HEK293 (cell line): Measurements from ENCODE around the gene CDKAL1.
A peak's percentile ranks its signal among the peaks of the same experiment; 100 is the strongest.

ENCODE experiments used
- CTCF ChIA-PET: fragments of 350-600 bp; formaldehyde crosslinking; extraction: SDS; loops from one replicate; lab custom pipeline; 2021; ENCODE audit warnings: antibody characterized with exemption; lab: Yijun Ruan, JAX
- POLR2A ChIA-PET: fragments of 300-600 bp; formaldehyde crosslinking; extraction: SDS; loops from one replicate; lab custom pipeline; 2020; ENCODE audit warnings: antibody characterized with exemption, inconsistent platforms; lab: Yijun Ruan, JAX
- H3K27ac ChIP-seq: fragments of 200-500 bp; sonication (Bioruptor generic); 2 replicates; pipeline ENCODE4 v1.5.1; 2014; ENCODE audit warnings: low read depth, low read length, control low read depth, inconsistent platforms; ENCODE audit errors: extremely low read depth
- H3K36me3 ChIP-seq, 2 experiments: fragments of 200-500 bp in 1 of 2; sonication (Bioruptor generic) in 1 of 2; 1 replicate in 1 of 2; 2 replicates in 1 of 2; pipeline ENCODE4 v1.5.1; 2014 to 2017; ENCODE audit warnings: inconsistent platforms in 2 of 2, low read length in 2 of 2; ENCODE audit not compliant: control insufficient read depth in 2 of 2, insufficient read depth in 1 of 2
- H3K4me1 ChIP-seq: fragments of 200-500 bp; sonication (Bioruptor generic); 2 replicates; pipeline ENCODE4 v1.5.1; 2014; ENCODE audit warnings: mild to moderate bottlenecking, low read length, inconsistent platforms; ENCODE audit not compliant: control insufficient read depth, insufficient read depth
- H3K4me3 ChIP-seq: 2 replicates; pipeline ENCODE4 v1.5.1; 2011; ENCODE audit warnings: low read depth, mild to moderate bottlenecking, control low read depth, low read length, moderate library complexity
- H3K9me3 ChIP-seq: fragments of 200-500 bp; sonication (Bioruptor generic); 2 replicates; pipeline ENCODE4 v1.5.1; 2014; ENCODE audit warnings: low read depth, low read length, inconsistent platforms; ENCODE audit not compliant: control insufficient read depth, insufficient read depth
- EGR2 ChIP-seq: fragments of 450-650 bp; formaldehyde crosslinking; IDR thresholded peaks from 2 replicates; pipeline ENCODE4 v1.5.1; 2016; ENCODE audit warnings: low read depth, missing biosample characterization, missing genetic modification characterization
- HOXA7 ChIP-seq: sonication (generic); formaldehyde crosslinking; IDR thresholded peaks from 2 replicates; pipeline ENCODE4 v1.8.1; 2022; ENCODE audit warnings: missing genetic modification reagents, borderline replicate concordance
- KLF8 ChIP-seq: fragments of 450-650 bp; formaldehyde crosslinking; IDR thresholded peaks from 2 replicates; pipeline ENCODE4 v1.5.1; 2016; ENCODE audit warnings: missing biosample characterization, missing genetic modification characterization
- PRDM1 ChIP-seq: fragments of 450-650 bp; formaldehyde crosslinking; IDR thresholded peaks from 2 replicates; pipeline ENCODE4; 2016; ENCODE audit warnings: missing biosample characterization, missing genetic modification characterization
- TRIM28 ChIP-seq: IDR thresholded peaks from 2 replicates; pipeline ENCODE4 v1.6.1; 2011; ENCODE audit warnings: low read length, control low read depth, borderline replicate concordance
- YY1 ChIP-seq: fragments of 450-650 bp; formaldehyde crosslinking; IDR thresholded peaks from 2 replicates; pipeline ENCODE4 v1.5.1; 2018; ENCODE audit warnings: missing biosample characterization, missing genetic modification characterization
- ZBTB7A ChIP-seq: fragments of 450-650 bp; formaldehyde crosslinking; IDR thresholded peaks from 2 replicates; pipeline ENCODE4 v1.5.1; 2016; ENCODE audit warnings: low read depth, missing biosample characterization, missing genetic modification characterization
- ZEB2 ChIP-seq: fragments of 450-650 bp; formaldehyde crosslinking; IDR thresholded peaks from 2 replicates; pipeline ENCODE4 v1.5.1; 2016; ENCODE audit warnings: missing biosample characterization, missing genetic modification characterization
- ZNF157 ChIP-seq: fragments of 450-650 bp; formaldehyde crosslinking; IDR thresholded peaks from 2 replicates; pipeline ENCODE4 v1.5.1; 2016; ENCODE audit warnings: missing biosample characterization, missing genetic modification characterization
- ZNF16 ChIP-seq: fragments of 450-650 bp; formaldehyde crosslinking; IDR thresholded peaks from 2 replicates; pipeline ENCODE4 v1.5.1; 2016; ENCODE audit warnings: low read depth, missing biosample characterization, missing genetic modification characterization
- ZNF23 ChIP-seq: fragments of 450-650 bp; formaldehyde crosslinking; IDR thresholded peaks from 2 replicates; pipeline ENCODE4 v1.5.1; 2016; ENCODE audit warnings: missing biosample characterization, missing genetic modification characterization, borderline replicate concordance
- ZNF248 ChIP-seq: fragments of 450-650 bp; formaldehyde crosslinking; IDR thresholded peaks from 2 replicates; pipeline ENCODE4 v1.5.1; 2017; ENCODE audit warnings: missing biosample characterization, missing genetic modification characterization
- ZNF341 ChIP-seq: fragments of 450-650 bp; formaldehyde crosslinking; IDR thresholded peaks from 2 replicates; pipeline ENCODE4; 2016; ENCODE audit warnings: low read depth, missing biosample characterization, missing genetic modification characterization
- ZNF350 ChIP-seq: fragments of 450-650 bp; formaldehyde crosslinking; IDR thresholded peaks from 2 replicates; pipeline ENCODE4 v1.5.0; 2017; ENCODE audit warnings: missing biosample characterization, mild to moderate bottlenecking, missing genetic modification characterization
- ZNF521 ChIP-seq: fragments of 450-650 bp; formaldehyde crosslinking; IDR thresholded peaks from 2 replicates; pipeline ENCODE4 v1.5.1; 2017; ENCODE audit warnings: missing biosample characterization, mild to moderate bottlenecking, missing genetic modification characterization
- ZNF629 ChIP-seq: fragments of 450-650 bp; formaldehyde crosslinking; IDR thresholded peaks from 2 replicates; pipeline ENCODE4 v1.5.1; 2017; ENCODE audit warnings: missing biosample characterization, missing genetic modification characterization
- ZNF777 ChIP-seq: fragments of 450-650 bp; formaldehyde crosslinking; IDR thresholded peaks from 2 replicates; pipeline ENCODE4 v1.5.1; 2017; ENCODE audit warnings: missing biosample characterization, missing genetic modification characterization, borderline replicate concordance
- ZNF792 ChIP-seq: fragments of 450-650 bp; formaldehyde crosslinking; IDR thresholded peaks from 2 replicates; pipeline ENCODE4 v1.5.1; 2016; ENCODE audit warnings: missing biosample characterization, missing genetic modification characterization
- ZNF837 ChIP-seq: fragments of 450-650 bp; formaldehyde crosslinking; IDR thresholded peaks from 2 replicates; pipeline ENCODE4 v1.5.1; 2016; ENCODE audit warnings: missing biosample characterization, missing genetic modification characterization
- TF ChIP-seq, protein P1 (sequence below): fragments of 450-650 bp; formaldehyde crosslinking; IDR thresholded peaks from 2 replicates; pipeline ENCODE4 v1.5.1; 2016; ENCODE audit warnings: missing biosample characterization, missing genetic modification characterization
- TF ChIP-seq, protein P2 (sequence below): fragments of 450-650 bp; IDR thresholded peaks from 2 replicates; pipeline ENCODE4 v1.5.1; 2018; ENCODE audit warnings: missing biosample characterization, mild to moderate bottlenecking, missing genetic modification characterization
- TF ChIP-seq, protein P3 (sequence below): fragments of 450-650 bp; formaldehyde crosslinking; IDR thresholded peaks from 2 replicates; pipeline ENCODE4 v1.5.1; 2016; ENCODE audit warnings: missing biosample characterization, missing genetic modification characterization
- TF ChIP-seq, protein P4 (sequence below): fragments of 450-650 bp; formaldehyde crosslinking; IDR thresholded peaks from 2 replicates; pipeline ENCODE4 v1.5.1; 2016; ENCODE audit warnings: missing biosample characterization, missing genetic modification characterization
- TF ChIP-seq, protein P5 (sequence below): fragments of 450-650 bp; formaldehyde crosslinking; IDR thresholded peaks from 2 replicates; pipeline ENCODE4 v1.5.1; 2016; ENCODE audit warnings: missing biosample characterization, missing genetic modification characterization

CDKAL1 gene

DNA sequence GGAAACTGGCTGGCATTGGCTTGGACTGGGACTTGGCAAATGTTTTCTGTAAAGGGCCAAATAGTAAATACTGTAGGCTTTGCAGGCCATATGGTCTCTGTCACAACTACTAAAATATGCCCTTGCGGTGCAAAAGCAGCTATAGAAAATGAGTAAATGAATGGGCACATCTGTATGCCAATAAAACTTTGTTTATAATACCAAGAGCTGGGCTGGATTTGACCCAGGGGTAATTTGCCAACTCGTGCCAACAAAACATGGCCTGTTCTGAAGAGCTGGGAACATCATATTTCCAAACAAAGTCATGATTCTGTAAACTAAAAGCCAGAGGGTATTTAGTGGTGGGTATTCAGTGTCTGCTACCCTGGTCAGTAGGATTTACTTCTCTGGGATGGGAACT lies 739.2 kb downstream of the CDKAL1 start (continued):
- TF ChIP-seq, protein P1, sequence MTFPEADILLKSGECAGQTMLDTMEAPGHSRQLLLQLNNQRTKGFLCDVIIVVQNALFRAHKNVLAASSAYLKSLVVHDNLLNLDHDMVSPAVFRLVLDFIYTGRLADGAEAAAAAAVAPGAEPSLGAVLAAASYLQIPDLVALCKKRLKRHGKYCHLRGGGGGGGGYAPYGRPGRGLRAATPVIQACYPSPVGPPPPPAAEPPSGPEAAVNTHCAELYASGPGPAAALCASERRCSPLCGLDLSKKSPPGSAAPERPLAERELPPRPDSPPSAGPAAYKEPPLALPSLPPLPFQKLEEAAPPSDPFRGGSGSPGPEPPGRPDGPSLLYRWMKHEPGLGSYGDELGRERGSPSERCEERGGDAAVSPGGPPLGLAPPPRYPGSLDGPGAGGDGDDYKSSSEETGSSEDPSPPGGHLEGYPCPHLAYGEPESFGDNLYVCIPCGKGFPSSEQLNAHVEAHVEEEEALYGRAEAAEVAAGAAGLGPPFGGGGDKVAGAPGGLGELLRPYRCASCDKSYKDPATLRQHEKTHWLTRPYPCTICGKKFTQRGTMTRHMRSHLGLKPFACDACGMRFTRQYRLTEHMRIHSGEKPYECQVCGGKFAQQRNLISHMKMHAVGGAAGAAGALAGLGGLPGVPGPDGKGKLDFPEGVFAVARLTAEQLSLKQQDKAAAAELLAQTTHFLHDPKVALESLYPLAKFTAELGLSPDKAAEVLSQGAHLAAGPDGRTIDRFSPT (tag by site-specific recombination): no peak
- TF ChIP-seq, protein P2, sequence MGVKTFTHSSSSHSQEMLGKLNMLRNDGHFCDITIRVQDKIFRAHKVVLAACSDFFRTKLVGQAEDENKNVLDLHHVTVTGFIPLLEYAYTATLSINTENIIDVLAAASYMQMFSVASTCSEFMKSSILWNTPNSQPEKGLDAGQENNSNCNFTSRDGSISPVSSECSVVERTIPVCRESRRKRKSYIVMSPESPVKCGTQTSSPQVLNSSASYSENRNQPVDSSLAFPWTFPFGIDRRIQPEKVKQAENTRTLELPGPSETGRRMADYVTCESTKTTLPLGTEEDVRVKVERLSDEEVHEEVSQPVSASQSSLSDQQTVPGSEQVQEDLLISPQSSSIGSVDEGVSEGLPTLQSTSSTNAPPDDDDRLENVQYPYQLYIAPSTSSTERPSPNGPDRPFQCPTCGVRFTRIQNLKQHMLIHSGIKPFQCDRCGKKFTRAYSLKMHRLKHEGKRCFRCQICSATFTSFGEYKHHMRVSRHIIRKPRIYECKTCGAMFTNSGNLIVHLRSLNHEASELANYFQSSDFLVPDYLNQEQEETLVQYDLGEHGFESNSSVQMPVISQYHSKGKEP: no peak
- TF ChIP-seq ZNF16 (tag by site-specific recombination): no peak

DNA sequence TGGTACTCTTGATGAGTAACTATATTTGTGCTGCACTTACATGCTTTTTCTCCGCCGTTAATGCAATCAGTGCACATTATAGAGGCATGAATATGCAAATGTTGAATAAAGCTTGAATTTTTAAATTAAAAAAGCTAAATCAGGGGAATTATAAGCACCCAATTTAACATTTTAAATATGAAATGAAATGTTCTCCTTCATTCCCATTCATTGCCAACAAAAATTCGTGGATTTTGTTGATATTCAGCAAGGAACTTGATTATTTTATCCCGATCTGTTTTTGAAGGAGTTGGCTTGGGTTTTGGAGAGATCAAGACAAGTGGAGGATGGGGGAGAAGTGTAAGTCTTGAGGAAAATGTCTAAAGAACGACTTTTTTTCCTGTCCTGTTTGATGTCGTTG lies 740.6 kb downstream of the CDKAL1 start:
- peaks cover 2% of the 10 kb centered on the region; the same call in 1 of the 2 replicates for H3K4me1 ChIP-seq
- CTCF ChIA-PET: interaction anchor here (0.5 to 0.6 kb wide), 2 partner anchors 16 to 223 kb away, joined by 3 to 5 read pairs; no protein-coding TSS in a partner anchor

DNA sequence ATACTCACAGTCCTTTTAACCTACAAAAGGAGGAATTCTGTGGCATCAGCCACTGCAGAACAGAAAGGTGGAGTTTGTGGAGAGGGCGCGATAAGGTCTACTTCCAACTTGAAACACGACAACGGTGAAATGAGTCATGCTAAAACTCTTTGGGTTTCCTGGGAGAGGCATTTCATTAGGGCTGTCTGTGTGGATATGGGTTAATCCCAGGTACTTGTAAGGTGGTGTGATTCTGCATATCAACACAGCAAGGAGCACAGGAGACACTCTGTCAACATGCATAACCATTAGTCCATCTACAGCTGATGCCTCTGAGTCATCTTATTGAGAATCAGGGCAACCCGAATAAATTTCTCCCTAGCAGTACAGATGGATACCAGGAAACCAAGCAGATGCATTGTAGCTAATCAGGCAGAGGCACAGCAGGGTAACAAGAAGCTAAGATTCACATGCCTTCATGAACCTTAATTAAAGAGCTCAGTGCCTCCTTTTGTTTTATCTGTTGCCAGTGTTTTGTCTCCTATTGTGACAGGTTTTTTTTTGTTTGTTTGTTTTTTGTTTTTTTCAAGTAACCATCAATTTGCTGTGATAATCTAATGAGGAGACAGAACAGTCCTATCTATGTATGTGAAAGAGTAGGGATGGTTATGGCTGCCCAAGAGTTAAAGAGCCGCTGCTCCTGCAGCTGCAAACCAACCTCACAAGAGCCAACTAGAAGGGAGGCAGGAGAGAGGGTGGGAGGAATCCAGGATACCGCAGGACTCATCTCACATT lies 743.5 kb downstream of the CDKAL1 start:
- Histone ChIP-seq H3K36me3 (no peaks in the 10 kb centered on the region), H3K4me1 (peaks cover 2% of the 10 kb centered on the region; the same call in 1 of the 2 replicates), H3K27ac (no peak overlapping the region), H3K4me3 (no peak overlapping the region), H3K9me3 (no peaks in the 10 kb centered on the region)
- ChIA-PET POLR2A (no interaction called here), CTCF (interaction anchor here (0.7 to 1.0 kb wide), 2 partner anchors 9 to 53 kb away, joined by 3 read pairs; no protein-coding TSS in a partner anchor)
- TF ChIP-seq, protein P3, sequence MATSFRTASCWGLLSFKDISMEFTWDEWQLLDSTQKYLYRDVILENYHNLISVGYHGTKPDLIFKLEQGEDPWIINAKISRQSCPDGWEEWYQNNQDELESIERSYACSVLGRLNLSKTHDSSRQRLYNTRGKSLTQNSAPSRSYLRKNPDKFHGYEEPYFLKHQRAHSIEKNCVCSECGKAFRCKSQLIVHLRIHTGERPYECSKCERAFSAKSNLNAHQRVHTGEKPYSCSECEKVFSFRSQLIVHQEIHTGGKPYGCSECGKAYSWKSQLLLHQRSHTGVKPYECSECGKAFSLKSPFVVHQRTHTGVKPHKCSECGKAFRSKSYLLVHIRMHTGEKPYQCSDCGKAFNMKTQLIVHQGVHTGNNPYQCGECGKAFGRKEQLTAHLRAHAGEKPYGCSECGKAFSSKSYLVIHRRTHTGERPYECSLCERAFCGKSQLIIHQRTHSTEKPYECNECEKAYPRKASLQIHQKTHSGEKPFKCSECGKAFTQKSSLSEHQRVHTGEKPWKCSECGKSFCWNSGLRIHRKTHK (tag by site-specific recombination): 0 out of 2 replicates have a peak, but pooled peaks have one; percentile 8
- TF ChIP-seq ZNF837 (tag by site-specific recombination) (no peak), ZNF521 (tag by site-specific recombination) (no peak), TRIM28 (0 out of 2 replicates have a peak, but pooled peaks have one; percentile 34)

More for the DNA sequence above, 740.6 kb downstream of the CDKAL1 start:
- Histone ChIP-seq H3K36me3 (no peaks in the 10 kb centered on the region), H3K9me3 (no peaks in the 10 kb centered on the region), H3K4me3 (no peak overlapping the region), H3K27ac (no peak overlapping the region)
- TF ChIP-seq ZNF157 (tag by site-specific recombination) (no peak), ZBTB7A (no peak), ZNF23 (tag by site-specific recombination) (no peak), ZEB2 (tag by site-specific recombination) (no peak), ZNF777 (tag by site-specific recombination) (no peak), ZNF792 (no peak), KLF8 (tag by site-specific recombination) (no peak), YY1 (tag by site-specific recombination) (no peak), ZNF350 (tag by site-specific recombination) (no peak), ZNF629 (no peak), EGR2 (tag by site-specific recombination) (no peak), ZNF341 (tag by site-specific recombination) (no peak), HOXA7 (CRISPR knock-in tag) (no peak), PRDM1 (tag by site-specific recombination) (no peak), ZNF248 (tag by site-specific recombination) (no peak), ZNF16 (tag by site-specific recombination) (no peak)
- TF ChIP-seq, protein P1 (tag by site-specific recombination): no peak
- TF ChIP-seq, protein P4, sequence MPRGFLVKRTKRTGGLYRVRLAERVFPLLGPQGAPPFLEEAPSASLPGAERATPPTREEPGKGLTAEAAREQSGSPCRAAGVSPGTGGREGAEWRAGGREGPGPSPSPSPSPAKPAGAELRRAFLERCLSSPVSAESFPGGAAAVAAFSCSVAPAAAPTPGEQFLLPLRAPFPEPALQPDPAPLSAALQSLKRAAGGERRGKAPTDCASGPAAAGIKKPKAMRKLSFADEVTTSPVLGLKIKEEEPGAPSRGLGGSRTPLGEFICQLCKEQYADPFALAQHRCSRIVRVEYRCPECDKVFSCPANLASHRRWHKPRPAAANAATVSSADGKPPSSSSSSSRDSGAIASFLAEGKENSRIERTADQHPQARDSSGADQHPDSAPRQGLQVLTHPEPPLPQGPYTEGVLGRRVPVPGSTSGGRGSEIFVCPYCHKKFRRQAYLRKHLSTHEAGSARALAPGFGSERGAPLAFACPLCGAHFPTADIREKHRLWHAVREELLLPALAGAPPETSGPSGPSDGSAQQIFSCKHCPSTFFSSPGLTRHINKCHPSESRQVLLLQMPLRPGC: no peak
- TF ChIP-seq, protein P5, sequence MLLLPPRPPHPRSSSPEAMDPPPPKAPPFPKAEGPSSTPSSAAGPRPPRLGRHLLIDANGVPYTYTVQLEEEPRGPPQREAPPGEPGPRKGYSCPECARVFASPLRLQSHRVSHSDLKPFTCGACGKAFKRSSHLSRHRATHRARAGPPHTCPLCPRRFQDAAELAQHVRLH: no peak
- POLR2A ChIA-PET: no interaction called here
